HFFc6 (cell line): ENCODE data around the gene TBC1D9. TPM values are rescaled to one million over a fixed set of nuclear protein-coding genes. Genes with fewer than 3 reads are reported as not detected.

ENCODE experiments used
- DNase-seq: peaks from one replicate; pipeline ENCODE4 v3.0.0-alpha.2; 2018
- H3K27ac Mint-ChIP-seq: 2 replicates; pipeline ENCODE4 v1.8.0; 2020; ENCODE audit warnings: mild to moderate bottlenecking, mixed read lengths
- H3K27me3 Mint-ChIP-seq: 2 replicates; pipeline ENCODE4 v1.8.0; 2021; ENCODE audit warnings: mild to moderate bottlenecking, moderate library complexity, mixed read lengths; ENCODE audit not compliant: insufficient read depth
- H3K36me3 Mint-ChIP-seq: 2 replicates; pipeline ENCODE4 v1.8.0; 2021; ENCODE audit warnings: low read depth, mixed read lengths
- H3K4me1 Mint-ChIP-seq: 2 replicates; pipeline ENCODE4 v1.8.0; 2020; ENCODE audit warnings: low read depth, mixed read lengths
- H3K4me3 Mint-ChIP-seq: 2 replicates; pipeline ENCODE4 v1.8.0; 2020; ENCODE audit warnings: mild to moderate bottlenecking, moderate library complexity, mixed read lengths
- H3K9me3 Mint-ChIP-seq: 2 replicates; pipeline ENCODE4 v1.8.0; 2020; ENCODE audit warnings: mild to moderate bottlenecking, mixed read lengths
- total RNA-seq, 6 experiments: library from RNA; stranded (reverse); fragmentation: NEBNext Ultra II Directional; extraction: Animal tissue kit (Norgen Biotek cat#: 25700); gene quantifications; 2 replicates in 1 of 6; 3 replicates in 5 of 6; pipeline ENCODE4 v1.2.3, GENCODE V29; 2021
- TF ChIP-seq, protein P1 (sequence below): fragments of 200-600 bp; sonication (generic); IDR thresholded peaks from 2 replicates; pipeline ENCODE4 v1.5.0; 2021; ENCODE audit warnings: antibody characterized with exemption, mild to moderate bottlenecking

TBC1D9 gene
- total RNA-seq, 6 experiments from 2014 or later, result 16.3 to 18.8 (median 18.1) TPM

- no peak overlapping the region for H3K4me3 Mint-ChIP-seq
- no peaks in the 10 kb centered on the region for H3K27me3 Mint-ChIP-seq
- no peaks in the 10 kb centered on the region for H3K9me3 Mint-ChIP-seq
- TF ChIP-seq, protein P1, sequence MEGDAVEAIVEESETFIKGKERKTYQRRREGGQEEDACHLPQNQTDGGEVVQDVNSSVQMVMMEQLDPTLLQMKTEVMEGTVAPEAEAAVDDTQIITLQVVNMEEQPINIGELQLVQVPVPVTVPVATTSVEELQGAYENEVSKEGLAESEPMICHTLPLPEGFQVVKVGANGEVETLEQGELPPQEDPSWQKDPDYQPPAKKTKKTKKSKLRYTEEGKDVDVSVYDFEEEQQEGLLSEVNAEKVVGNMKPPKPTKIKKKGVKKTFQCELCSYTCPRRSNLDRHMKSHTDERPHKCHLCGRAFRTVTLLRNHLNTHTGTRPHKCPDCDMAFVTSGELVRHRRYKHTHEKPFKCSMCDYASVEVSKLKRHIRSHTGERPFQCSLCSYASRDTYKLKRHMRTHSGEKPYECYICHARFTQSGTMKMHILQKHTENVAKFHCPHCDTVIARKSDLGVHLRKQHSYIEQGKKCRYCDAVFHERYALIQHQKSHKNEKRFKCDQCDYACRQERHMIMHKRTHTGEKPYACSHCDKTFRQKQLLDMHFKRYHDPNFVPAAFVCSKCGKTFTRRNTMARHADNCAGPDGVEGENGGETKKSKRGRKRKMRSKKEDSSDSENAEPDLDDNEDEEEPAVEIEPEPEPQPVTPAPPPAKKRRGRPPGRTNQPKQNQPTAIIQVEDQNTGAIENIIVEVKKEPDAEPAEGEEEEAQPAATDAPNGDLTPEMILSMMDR, result no peak
- no peak overlapping the region for H3K27ac Mint-ChIP-seq
- H3K4me1 Mint-ChIP-seq, result peaks cover 8% of the 10 kb centered on the region
- DNase-seq, result no peak
- H3K36me3 Mint-ChIP-seq, result peaks cover 6% of the 10 kb centered on the region
Measured at GRCh38 chr4:140641789-140642439, 114.3 kb downstream of the TBC1D9 start.

- Mint-ChIP-seq H3K4me3 (no peak overlapping the region), H3K4me1 (peaks cover 14% of the 10 kb centered on the region), H3K36me3 (peaks cover 6% of the 10 kb centered on the region), H3K27ac (no peak overlapping the region), H3K27me3 (no peaks in the 10 kb centered on the region; the same call in 1 of the 2 replicates), H3K9me3 (no peaks in the 10 kb centered on the region)
- no peak for DNase-seq
- TF ChIP-seq, protein P1, result no peak
Measured at GRCh38 chr4:140641105-140641555, 115.1 kb downstream of the TBC1D9 start.

- H3K27ac Mint-ChIP-seq, result no peak overlapping the region
- no peaks in the 10 kb centered on the region for H3K9me3 Mint-ChIP-seq
- TF ChIP-seq, protein P1, result no peak
- DNase-seq, result no peak
- peaks cover 17% of the 10 kb centered on the region for H3K4me1 Mint-ChIP-seq
- no peaks in the 10 kb centered on the region; the same call in 1 of the 2 replicates for H3K27me3 Mint-ChIP-seq
- peaks cover 6% of the 10 kb centered on the region for H3K36me3 Mint-ChIP-seq
- no peak overlapping the region for H3K4me3 Mint-ChIP-seq
Measured at GRCh38 chr4:140640150-140640748, 115.9 kb downstream of the TBC1D9 start.

GRCh38 chr4:140639066-140639465 lies 117.1 kb downstream of the TBC1D9 start:
- no peak overlapping the region for H3K4me3 Mint-ChIP-seq

DNA sequence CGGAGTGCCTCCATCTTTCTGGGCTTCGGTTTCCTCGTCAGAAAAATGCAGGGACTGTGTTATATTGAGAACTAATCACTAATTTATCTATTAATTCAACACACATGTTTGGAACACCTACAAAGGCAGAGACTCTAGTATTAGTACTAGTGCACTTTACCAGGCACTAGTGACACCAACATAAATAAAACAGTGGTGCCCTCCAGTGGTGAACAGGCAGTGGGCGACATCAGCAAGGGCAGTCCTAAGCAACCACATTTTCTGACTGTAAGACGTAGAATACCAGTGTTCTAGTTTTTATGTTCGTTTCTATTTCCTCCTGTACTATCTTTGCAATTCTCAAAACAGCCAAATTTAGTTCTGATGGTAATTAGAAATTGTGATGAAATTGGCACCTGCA lies 118.3 kb downstream of the TBC1D9 start:
- peaks cover 17% of the 10 kb centered on the region for H3K4me1 Mint-ChIP-seq
- H3K27me3 Mint-ChIP-seq, result no peaks in the 10 kb centered on the region; the same call in 1 of the 2 replicates
- TF ChIP-seq, protein P1, result peak; percentile 74
- H3K4me3 Mint-ChIP-seq, result no peak overlapping the region
- no peaks in the 10 kb centered on the region for H3K9me3 Mint-ChIP-seq
- H3K27ac Mint-ChIP-seq, result no peak overlapping the region
- peaks cover 6% of the 10 kb centered on the region for H3K36me3 Mint-ChIP-seq
- DNase-seq, result peak; percentile 25

More at GRCh38 chr4:140639066-140639465, 117.1 kb downstream of the TBC1D9 start:
- H3K36me3 Mint-ChIP-seq, result peaks cover 6% of the 10 kb centered on the region
- no peak for DNase-seq
- no peak overlapping the region for H3K27ac Mint-ChIP-seq
- TF ChIP-seq, protein P1, result no peak
- H3K9me3 Mint-ChIP-seq, result no peaks in the 10 kb centered on the region
- peaks cover 17% of the 10 kb centered on the region for H3K4me1 Mint-ChIP-seq
- no peaks in the 10 kb centered on the region; the same call in 1 of the 2 replicates for H3K27me3 Mint-ChIP-seq
